Smooth muscle cell (in vitro differentiated cells): ENCODE results near the gene MSI2. TPM values are rescaled to one million over a fixed set of nuclear protein-coding genes. Genes with fewer than 3 reads are reported as not detected.

Experiments
- DNase-seq: peaks from one replicate; lab custom pipeline; 2025; ENCODE audit not compliant: unreplicated experiment; lab: John Stamatoyannopoulos, UW
- H2AFZ ChIP-seq: fragments of 200-600 bp; sonication (generic); 2 replicates; pipeline ENCODE4 v1.6.0; 2016; ENCODE audit warnings: antibody characterized with exemption, low read depth, mild to moderate bottlenecking
- H3F3A ChIP-seq: fragments of 200-600 bp; sonication (generic); 2 replicates; pipeline ENCODE4 v1.6.0; 2017; ENCODE audit warnings: antibody characterized with exemption, low read depth
- H3K27ac ChIP-seq: fragments of 200-600 bp; sonication (generic); 2 replicates; pipeline ENCODE4 v1.5.1; 2016; ENCODE audit warnings: low read depth, mild to moderate bottlenecking
- H3K27me3 ChIP-seq: fragments of 200-600 bp; sonication (generic); 2 replicates; pipeline ENCODE4 v1.6.1; 2016; ENCODE audit warnings: low read depth, mild to moderate bottlenecking
- H3K36me3 ChIP-seq: fragments of 200-600 bp; sonication (generic); 2 replicates; pipeline ENCODE4 v1.5.1; 2016; ENCODE audit warnings: low read depth
- H3K4me1 ChIP-seq: fragments of 200-600 bp; sonication (generic); 2 replicates; pipeline ENCODE4 v1.5.1; 2016; ENCODE audit warnings: low read depth
- H3K4me2 ChIP-seq: fragments of 200-600 bp; sonication (generic); 2 replicates; pipeline ENCODE4 v1.6.0; 2016; ENCODE audit warnings: mild to moderate bottlenecking
- H3K4me3 ChIP-seq: fragments of 200-600 bp; sonication (generic); 2 replicates; pipeline ENCODE4 v1.5.1; 2016; ENCODE audit warnings: mild to moderate bottlenecking
- H3K79me2 ChIP-seq: fragments of 200-600 bp; sonication (generic); 2 replicates; pipeline ENCODE4 v1.6.0; 2016; ENCODE audit warnings: low read depth, mild to moderate bottlenecking
- H3K9ac ChIP-seq: fragments of 200-600 bp; sonication (generic); 2 replicates; pipeline ENCODE4 v1.6.0; 2016; ENCODE audit warnings: low read depth
- H3K9me3 ChIP-seq: fragments of 200-600 bp; sonication (generic); replicated peaks from 2 replicates; pipeline ENCODE4 v1.5.1; 2016; ENCODE audit warnings: low read depth
- H4K20me1 ChIP-seq: fragments of 200-600 bp; sonication (generic); 2 replicates; pipeline ENCODE4 v1.6.0; 2016; ENCODE audit warnings: low read depth
- WGBS: methylation state at CpG from one replicate; pipeline ENCODE4 v1.1.7; 2016; ENCODE audit warnings: low lambda C conversion rate; 5-methylcytosine and 5-hydroxymethylcytosine counted together
- polyA plus RNA-seq: library from polyadenylated mRNA; unstranded; fragments of >200 nt; fragmentation: Nextera tagmentation; extraction: Ambion mirVana; gene quantifications from 2 replicates; pipeline ENCODE4 v1.2.1, GENCODE V29; 2016
- total RNA-seq: library from RNA; depleted of rRNA; stranded (reverse); fragments of >200 nt; gene quantifications from 2 replicates; pipeline ENCODE4 v1.2.3, GENCODE V29; 2014
- TF ChIP-seq, protein P1 (sequence below): fragments of 200-600 bp; sonication (generic); IDR thresholded peaks from 2 replicates; pipeline ENCODE4 v1.5.1; 2017; ENCODE audit warnings: borderline replicate concordance, mild to moderate bottlenecking, antibody characterized with exemption; ENCODE audit not compliant: insufficient read depth, poor library complexity, severe bottlenecking

Gene MSI2
- total and polyA plus RNA-seq, 2 experiments from 2014 or later, result 5.7 to 36.5 TPM

DNA sequence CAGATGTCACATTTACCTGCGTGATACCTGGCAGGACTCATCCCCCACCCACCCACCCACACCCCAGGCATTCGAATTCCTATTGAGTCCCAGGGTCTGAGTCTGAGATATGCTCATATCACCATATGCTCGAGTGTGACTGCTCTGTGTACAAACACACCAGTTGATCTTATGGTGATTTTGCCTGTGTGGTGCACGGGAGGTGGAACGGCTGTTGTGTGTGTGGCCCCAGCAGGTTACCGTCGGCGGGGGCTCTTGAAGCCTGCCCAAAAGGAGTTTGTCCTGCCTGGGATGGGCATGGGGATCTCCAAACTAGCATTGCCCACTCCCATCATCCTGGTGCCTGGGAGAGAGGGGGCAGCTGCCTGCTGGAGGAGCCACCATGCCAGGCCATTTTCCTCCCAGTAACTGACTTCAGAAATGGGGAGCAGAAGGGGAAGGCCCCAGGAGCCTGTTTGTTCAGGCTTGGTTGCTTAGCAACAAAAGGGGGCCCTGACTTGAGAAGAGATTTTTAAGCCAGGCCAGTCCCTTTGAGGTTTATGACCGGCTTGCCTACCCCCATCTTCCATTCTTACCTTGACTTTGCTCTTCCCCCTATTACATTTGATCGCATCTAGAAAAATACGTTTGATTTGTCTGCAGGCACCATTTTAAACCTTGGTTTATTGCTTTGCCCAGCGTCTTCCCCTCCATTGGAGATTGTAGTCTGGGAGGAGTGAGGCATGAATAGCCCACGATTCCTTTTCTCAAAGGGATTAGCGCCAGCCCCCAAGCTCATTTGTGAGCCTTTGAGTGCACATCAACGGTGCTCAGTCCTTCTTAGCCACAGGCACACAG, 271.1 kb downstream of the MSI2 start:
- H3K9ac ChIP-seq, result no peak overlapping the region
- no peak overlapping the region for H2AFZ ChIP-seq
- H3K36me3 ChIP-seq, result no peaks in the 10 kb centered on the region
- TF ChIP-seq, protein P1, sequence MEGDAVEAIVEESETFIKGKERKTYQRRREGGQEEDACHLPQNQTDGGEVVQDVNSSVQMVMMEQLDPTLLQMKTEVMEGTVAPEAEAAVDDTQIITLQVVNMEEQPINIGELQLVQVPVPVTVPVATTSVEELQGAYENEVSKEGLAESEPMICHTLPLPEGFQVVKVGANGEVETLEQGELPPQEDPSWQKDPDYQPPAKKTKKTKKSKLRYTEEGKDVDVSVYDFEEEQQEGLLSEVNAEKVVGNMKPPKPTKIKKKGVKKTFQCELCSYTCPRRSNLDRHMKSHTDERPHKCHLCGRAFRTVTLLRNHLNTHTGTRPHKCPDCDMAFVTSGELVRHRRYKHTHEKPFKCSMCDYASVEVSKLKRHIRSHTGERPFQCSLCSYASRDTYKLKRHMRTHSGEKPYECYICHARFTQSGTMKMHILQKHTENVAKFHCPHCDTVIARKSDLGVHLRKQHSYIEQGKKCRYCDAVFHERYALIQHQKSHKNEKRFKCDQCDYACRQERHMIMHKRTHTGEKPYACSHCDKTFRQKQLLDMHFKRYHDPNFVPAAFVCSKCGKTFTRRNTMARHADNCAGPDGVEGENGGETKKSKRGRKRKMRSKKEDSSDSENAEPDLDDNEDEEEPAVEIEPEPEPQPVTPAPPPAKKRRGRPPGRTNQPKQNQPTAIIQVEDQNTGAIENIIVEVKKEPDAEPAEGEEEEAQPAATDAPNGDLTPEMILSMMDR, result no peak
- no peaks in the 10 kb centered on the region for H4K20me1 ChIP-seq
- H3K4me2 ChIP-seq, result peak overlapping the region; percentile 23
- H3K79me2 ChIP-seq, result no peaks in the 10 kb centered on the region
- no peak for DNase-seq
- no peak overlapping the region for H3K4me3 ChIP-seq
- H3K27me3 ChIP-seq, result no peaks in the 10 kb centered on the region
- peak overlapping the region; percentile 63 for H3K27ac ChIP-seq
- peaks cover 2% of the 10 kb centered on the region for H3F3A ChIP-seq
- H3K9me3 ChIP-seq, result no peaks in the 10 kb centered on the region
- peaks cover 62% of the 10 kb centered on the region for H3K4me1 ChIP-seq
- 55% methylated on average over 15 of the region's 15 CpGs for WGBS

DNA sequence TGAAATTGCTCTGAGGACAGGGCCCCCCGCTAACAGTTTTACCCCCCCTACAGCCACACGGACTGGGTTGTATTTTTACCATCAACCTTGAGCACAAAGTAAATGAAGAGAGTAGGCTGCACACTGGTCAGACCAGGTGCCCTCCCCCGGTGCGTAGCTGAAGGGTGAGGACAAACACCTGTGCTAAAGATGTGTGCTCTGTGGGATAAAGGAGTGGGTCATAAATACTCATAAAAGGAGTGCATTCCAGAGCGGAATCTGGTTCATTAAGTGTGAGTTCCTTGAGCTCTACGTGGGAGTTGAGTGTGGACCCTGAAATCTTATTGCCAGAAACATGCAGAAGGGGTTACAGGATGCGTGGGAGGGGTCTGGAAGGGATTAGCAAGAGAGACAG, 271.7 kb downstream of the MSI2 start:
- no peak overlapping the region for H3K9ac ChIP-seq
- no peaks in the 10 kb centered on the region for H3K79me2 ChIP-seq
- DNase-seq, result no peak
- H3K27me3 ChIP-seq, result no peaks in the 10 kb centered on the region
- H3K4me2 ChIP-seq, result peak overlapping the region; percentile 23
- peaks cover 2% of the 10 kb centered on the region for H3F3A ChIP-seq
- H3K9me3 ChIP-seq, result no peaks in the 10 kb centered on the region
- H3K4me1 ChIP-seq, result peaks cover 63% of the 10 kb centered on the region
- H3K27ac ChIP-seq, result peak overlapping the region; percentile 63
- TF ChIP-seq, protein P1, result no peak
- H3K36me3 ChIP-seq, result no peaks in the 10 kb centered on the region
- H3K4me3 ChIP-seq, result no peak overlapping the region
- no peaks in the 10 kb centered on the region for H4K20me1 ChIP-seq
- H2AFZ ChIP-seq, result no peak overlapping the region
- WGBS, result 19% methylated on average over 7 of the region's 7 CpGs

DNA sequence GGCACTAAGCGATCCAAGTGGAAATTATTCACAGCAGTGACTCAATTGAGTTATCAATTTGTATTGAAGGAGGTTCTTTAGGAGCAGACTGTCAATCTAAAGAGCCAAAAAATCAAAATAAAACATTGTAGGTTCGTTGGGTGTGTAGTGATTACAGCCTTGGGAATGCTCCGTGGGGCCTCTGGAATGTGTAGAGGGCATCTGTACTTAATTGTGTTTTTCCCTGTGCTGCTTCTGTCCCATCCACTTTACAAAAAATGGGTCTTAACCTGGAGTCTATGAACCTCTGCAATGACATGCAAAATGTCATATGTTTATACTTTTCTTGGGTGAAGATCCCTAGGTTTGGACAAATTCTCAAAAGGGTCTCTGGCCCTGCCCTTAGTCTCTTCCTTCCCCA, 273.7 kb downstream of the MSI2 start:
- Histone ChIP-seq H2AFZ (no peak overlapping the region), H3K9me3 (no peaks in the 10 kb centered on the region)

More for the DNA sequence above, 273.7 kb downstream of the MSI2 start:
- H3K36me3 ChIP-seq, result no peaks in the 10 kb centered on the region
- H3K27me3 ChIP-seq, result no peaks in the 10 kb centered on the region
- H3K9ac ChIP-seq, result no peak overlapping the region
- no peaks in the 10 kb centered on the region for H3K79me2 ChIP-seq
- peaks cover 2% of the 10 kb centered on the region for H3F3A ChIP-seq
- WGBS, result 37% methylated on average over 3 of the region's 3 CpGs
- no peaks in the 10 kb centered on the region for H4K20me1 ChIP-seq
- no peak overlapping the region for H3K4me2 ChIP-seq
- peak overlapping the region; percentile 63 for H3K27ac ChIP-seq
- no peak overlapping the region for H3K4me3 ChIP-seq
- DNase-seq, result no peak
- H3K4me1 ChIP-seq, result peaks cover 45% of the 10 kb centered on the region
- TF ChIP-seq, protein P1, result no peak
